Measurements from ENCODE around the gene CDC42.
A peak's percentile ranks its signal among the peaks of the same experiment; 100 is the strongest.

Gene CDC42

DNA sequence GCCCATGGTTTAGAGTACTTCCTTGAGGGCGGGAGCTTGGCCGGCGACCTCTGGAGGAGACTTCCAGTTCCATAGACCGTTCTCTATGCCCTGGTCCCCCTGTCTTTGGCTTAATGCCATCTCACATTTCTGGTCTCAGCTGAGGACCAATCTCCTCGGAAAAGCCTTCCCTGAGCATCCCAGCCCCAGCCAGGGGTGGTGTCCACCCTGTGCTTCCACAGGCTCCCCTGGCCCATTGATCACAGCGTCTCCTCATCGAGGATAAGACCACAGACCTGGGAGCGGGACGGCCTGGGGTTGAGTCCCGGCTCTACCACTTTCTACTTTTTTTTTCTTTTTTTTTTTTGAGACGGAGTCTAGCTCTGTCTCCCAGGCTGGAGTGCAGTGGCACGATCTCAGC, 75.9 kb downstream of the CDC42 start:
- TF ChIP-seq ZFX (IDR thresholded peaks at IDR 0.05), result no peak
- TF ChIP-seq, protein P1, sequence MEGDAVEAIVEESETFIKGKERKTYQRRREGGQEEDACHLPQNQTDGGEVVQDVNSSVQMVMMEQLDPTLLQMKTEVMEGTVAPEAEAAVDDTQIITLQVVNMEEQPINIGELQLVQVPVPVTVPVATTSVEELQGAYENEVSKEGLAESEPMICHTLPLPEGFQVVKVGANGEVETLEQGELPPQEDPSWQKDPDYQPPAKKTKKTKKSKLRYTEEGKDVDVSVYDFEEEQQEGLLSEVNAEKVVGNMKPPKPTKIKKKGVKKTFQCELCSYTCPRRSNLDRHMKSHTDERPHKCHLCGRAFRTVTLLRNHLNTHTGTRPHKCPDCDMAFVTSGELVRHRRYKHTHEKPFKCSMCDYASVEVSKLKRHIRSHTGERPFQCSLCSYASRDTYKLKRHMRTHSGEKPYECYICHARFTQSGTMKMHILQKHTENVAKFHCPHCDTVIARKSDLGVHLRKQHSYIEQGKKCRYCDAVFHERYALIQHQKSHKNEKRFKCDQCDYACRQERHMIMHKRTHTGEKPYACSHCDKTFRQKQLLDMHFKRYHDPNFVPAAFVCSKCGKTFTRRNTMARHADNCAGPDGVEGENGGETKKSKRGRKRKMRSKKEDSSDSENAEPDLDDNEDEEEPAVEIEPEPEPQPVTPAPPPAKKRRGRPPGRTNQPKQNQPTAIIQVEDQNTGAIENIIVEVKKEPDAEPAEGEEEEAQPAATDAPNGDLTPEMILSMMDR (conservative IDR thresholded peaks at IDR 0.05), result no peak
- no peak overlapping the region for H3K27ac ChIP-seq

DNA sequence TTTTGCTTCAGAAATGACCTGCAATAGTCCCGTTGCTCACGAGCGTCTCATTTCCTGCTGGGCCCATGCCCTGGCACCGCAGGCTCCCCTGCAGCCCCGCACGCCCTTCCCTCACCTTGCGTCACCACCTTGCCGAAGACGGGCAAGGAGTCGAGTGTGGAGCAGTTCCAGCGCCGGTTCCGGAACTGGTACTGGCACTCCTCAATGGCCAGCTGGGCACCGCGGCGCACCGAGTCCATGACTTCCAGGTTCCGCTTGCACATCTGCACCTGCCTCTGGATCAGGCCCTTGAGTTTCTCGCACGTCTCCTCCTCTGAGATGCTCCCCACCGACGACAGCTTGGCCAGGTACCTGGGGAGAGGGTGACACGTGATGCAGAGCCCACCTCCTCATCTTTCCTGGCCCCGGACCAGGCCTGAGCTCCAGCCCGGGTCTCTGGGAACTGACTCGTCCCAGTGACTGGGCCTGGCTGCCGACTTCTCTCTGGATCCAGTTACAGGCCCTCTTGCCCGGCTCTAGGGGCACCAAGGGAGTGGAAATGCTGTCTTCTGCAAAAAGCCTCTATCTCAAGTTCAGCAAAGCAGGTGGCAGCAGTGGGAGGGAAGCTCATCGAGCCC, 77.1 kb downstream of the CDC42 start:
- TF ChIP-seq, protein P1 (conservative IDR thresholded peaks at IDR 0.05), result no peak
- TF ChIP-seq ZFX (IDR thresholded peaks at IDR 0.05), result no peak
- no peak overlapping the region for H3K27ac ChIP-seq

- no peak for TF ChIP-seq ZFX (IDR thresholded peaks at IDR 0.05)
- TF ChIP-seq, protein P1 (conservative IDR thresholded peaks at IDR 0.05), result no peak
- no peak overlapping the region for H3K27ac ChIP-seq
Measured at GRCh38 chr1:22131062-22131461, 78.6 kb downstream of the CDC42 start.

- no peak for TF ChIP-seq ZFX (IDR thresholded peaks at IDR 0.05)
- TF ChIP-seq, protein P1 (conservative IDR thresholded peaks at IDR 0.05), result peak; percentile 77
- H3K27ac ChIP-seq, result no peak overlapping the region
Measured at GRCh38 chr1:22131875-22132486, 79.5 kb downstream of the CDC42 start.

DNA sequence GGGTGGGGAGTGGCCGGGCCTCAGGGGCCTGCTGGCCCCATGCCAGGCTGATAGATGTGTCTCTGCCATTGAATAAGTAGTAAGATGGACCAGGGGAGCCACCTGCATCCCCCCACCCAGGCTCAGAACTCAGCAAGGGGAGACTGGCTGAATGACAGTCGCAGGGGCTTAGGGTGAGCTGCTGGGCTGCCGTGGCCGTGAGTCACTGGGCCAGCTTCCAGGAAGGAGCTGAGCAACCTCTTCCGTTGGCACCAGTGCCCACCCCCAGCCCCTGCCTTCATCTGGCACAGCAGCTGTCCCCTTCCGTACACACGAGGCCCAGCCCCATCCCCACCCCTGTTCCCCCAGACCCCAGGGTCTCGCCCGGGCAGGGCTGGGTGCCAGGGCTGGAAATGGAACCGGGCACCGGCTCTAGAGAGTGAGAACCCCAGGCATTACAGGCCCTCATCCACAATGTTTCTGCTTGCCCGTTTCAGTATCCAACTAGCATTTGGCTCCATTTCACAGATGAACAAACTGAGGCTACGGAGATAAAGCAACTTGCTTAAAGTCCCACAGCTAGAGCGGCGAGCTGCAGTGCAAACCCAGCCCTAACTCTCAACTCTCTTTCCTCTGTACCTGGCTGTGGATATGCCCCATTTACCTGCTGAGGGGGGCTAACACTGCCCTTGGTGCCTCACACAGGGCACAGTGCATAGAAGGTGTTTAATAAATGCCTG, 80.2 kb downstream of the CDC42 start:
- no peak for TF ChIP-seq ZFX (IDR thresholded peaks at IDR 0.05)
- TF ChIP-seq, protein P1 (conservative IDR thresholded peaks at IDR 0.05), result no peak
- no peak overlapping the region for H3K27ac ChIP-seq

GRCh38 chr1:22133247-22133930, 80.9 kb downstream of the CDC42 start:
- TF ChIP-seq, protein P1 (conservative IDR thresholded peaks at IDR 0.05), result no peak
- no peak for TF ChIP-seq ZFX (IDR thresholded peaks at IDR 0.05)
- H3K27ac ChIP-seq, result no peak overlapping the region

- no peak for TF ChIP-seq ZFX (IDR thresholded peaks at IDR 0.05)
- TF ChIP-seq, protein P1 (conservative IDR thresholded peaks at IDR 0.05), result no peak
- no peak overlapping the region for H3K27ac ChIP-seq
Measured at GRCh38 chr1:22133931-22134324, 81.4 kb downstream of the CDC42 start.

Measured in C4-2B (cell line).